HUES48 (cell line): Measurements from ENCODE around the gene COA7.

Source experiments
- H3K27ac ChIP-seq: one replicate; pipeline ENCODE4 v1.7.0; 2013; ENCODE audit warnings: low read depth, low read length, inconsistent platforms
- H3K27me3 ChIP-seq: 2 replicates; pipeline ENCODE4 v1.6.1; 2013; ENCODE audit warnings: mild to moderate bottlenecking, low read length; ENCODE audit not compliant: control insufficient read depth, insufficient read depth
- H3K36me3 ChIP-seq: 2 replicates; pipeline ENCODE4 v1.6.1; 2013; ENCODE audit warnings: low read length; ENCODE audit not compliant: control insufficient read depth, insufficient read depth
- H3K4me1 ChIP-seq: 2 replicates; pipeline ENCODE4 v1.6.1; 2013; ENCODE audit warnings: mild to moderate bottlenecking, low read length; ENCODE audit not compliant: control insufficient read depth, insufficient read depth
- H3K4me3 ChIP-seq: 2 replicates; pipeline ENCODE4 v1.5.1; 2013; ENCODE audit warnings: mild to moderate bottlenecking, low read depth, low read length
- H3K9ac ChIP-seq: 2 replicates; pipeline ENCODE4 v1.6.1; 2013; ENCODE audit warnings: mild to moderate bottlenecking, low read depth, low read length, moderate library complexity
- H3K9me3 ChIP-seq: 2 replicates; pipeline ENCODE4 v1.6.1; 2013; ENCODE audit warnings: low read length; ENCODE audit not compliant: control insufficient read depth, insufficient read depth

COA7 gene

DNA sequence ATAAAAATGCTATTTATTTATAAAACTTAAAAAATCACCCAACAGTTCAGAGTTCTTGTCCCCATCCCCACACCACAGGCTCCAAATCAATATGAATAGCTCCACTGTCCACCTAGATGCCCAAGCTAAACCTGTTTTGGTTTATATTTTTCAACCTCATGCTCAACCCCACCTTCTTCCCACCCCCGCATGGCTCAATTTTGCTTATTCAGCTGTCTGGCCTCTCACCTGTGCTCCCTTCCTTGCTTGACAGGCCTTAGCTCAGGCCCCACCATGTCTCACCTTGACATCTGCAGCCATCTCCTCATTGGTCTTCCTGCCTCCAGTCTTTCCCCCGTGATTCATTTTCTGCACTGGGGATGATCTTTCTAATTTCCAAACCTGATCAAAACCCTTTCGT is 17.8 kb downstream of the COA7 start:
- Histone ChIP-seq H3K27me3 (no peaks in the 10 kb centered on the region), H3K9ac (no peak overlapping the region), H3K36me3 (peaks cover 12% of the 10 kb centered on the region), H3K27ac (no peak overlapping the region), H3K4me3 (no peak overlapping the region), H3K4me1 (peaks cover 12% of the 10 kb centered on the region; the same call in 1 of the 2 replicates), H3K9me3 (no peaks in the 10 kb centered on the region)

DNA sequence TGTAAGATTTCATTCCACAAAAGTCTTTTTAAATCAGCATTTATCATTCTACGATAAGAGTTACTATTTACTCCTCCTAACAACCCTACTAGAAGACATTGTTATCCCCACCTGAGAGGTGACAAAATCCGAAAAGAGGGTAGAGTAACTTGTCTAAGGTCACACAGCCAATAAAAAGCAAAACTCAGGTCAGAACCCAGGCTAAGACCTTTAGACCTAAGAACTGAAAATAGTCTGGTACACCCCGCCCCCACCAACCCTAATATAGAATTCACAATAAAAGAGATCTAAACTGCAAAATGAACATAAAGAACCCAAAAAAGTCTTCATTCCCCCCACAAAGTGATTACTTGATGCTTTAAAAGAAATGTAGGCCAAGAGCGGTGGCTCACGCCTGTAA is 18.6 kb downstream of the COA7 start:
- Histone ChIP-seq H3K4me1 (peaks cover 20% of the 10 kb centered on the region; the same call in 1 of the 2 replicates), H3K9me3 (no peaks in the 10 kb centered on the region), H3K36me3 (peaks cover 3% of the 10 kb centered on the region; the same call in 1 of the 2 replicates), H3K9ac (no peak overlapping the region; the same call in 1 of the 2 replicates), H3K4me3 (no peak overlapping the region), H3K27ac (peak overlapping the region; percentile 51), H3K27me3 (no peaks in the 10 kb centered on the region)

DNA sequence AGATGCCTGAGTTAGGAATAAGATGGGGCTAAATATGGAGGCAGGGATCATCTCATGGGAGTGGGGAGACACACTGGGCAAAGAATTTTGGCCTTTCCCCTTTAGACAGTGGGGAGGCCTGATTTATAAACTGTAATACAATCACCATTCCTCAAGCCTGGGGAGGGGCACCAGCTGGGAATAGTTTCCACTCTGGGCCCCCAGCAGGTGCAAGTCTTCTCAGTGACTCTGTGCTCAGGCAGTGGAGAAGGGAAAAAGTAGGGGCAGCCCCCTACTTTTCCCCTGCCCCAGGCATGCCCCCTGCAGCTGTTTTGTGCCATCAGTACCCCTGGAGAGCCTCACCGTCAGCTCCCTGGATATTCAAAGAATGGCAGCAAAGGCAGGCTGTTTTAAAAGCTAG is 19.1 kb downstream of the COA7 start:
- Histone ChIP-seq H3K9ac (no peak overlapping the region; the same call in 1 of the 2 replicates), H3K4me3 (no peak overlapping the region), H3K36me3 (no peaks in the 10 kb centered on the region), H3K9me3 (no peaks in the 10 kb centered on the region), H3K4me1 (peaks cover 21% of the 10 kb centered on the region; the same call in 1 of the 2 replicates), H3K27ac (peak overlapping the region; percentile 51), H3K27me3 (no peaks in the 10 kb centered on the region)

DNA sequence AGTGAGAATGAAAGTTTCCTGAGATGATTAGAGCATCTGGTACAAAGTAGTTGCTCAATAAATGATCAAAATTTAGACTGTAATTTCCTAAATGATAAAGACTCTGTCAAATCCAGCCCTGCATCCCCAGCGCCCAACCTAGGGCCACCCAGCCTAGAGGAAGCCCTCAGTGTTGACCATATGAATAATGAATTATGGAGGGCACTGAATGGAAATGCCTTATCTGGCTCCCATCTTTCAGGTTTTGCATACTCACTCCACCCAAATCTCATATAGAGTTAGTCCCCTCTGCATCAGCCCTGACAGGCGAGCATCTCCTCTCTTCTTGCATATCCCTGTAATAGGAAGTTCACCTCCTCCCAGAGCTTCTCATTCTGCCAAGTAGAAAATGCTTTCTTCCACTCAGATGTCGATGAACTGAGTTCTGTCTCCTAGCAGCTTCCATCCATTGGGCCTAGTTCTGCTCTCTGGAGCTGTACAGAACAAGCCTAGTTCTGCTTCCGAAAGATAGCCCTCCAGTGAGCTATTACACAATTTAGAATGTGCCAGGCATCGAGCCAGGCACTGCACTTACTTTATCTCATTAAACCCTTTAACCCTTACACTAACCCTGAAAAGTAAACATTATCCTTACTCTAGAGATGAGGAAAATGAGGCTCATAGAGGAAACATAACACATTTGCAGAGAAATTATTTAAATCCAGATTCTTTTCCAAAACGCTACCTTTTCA is 20.9 kb downstream of the COA7 start:
- H3K27ac ChIP-seq, result no peak overlapping the region
- H3K9ac ChIP-seq, result no peak overlapping the region
- H3K4me1 ChIP-seq, result peaks cover 21% of the 10 kb centered on the region; the same call in 1 of the 2 replicates
- H3K36me3 ChIP-seq, result no peaks in the 10 kb centered on the region
- H3K27me3 ChIP-seq, result no peaks in the 10 kb centered on the region
- H3K9me3 ChIP-seq, result no peaks in the 10 kb centered on the region
- no peak overlapping the region for H3K4me3 ChIP-seq

DNA sequence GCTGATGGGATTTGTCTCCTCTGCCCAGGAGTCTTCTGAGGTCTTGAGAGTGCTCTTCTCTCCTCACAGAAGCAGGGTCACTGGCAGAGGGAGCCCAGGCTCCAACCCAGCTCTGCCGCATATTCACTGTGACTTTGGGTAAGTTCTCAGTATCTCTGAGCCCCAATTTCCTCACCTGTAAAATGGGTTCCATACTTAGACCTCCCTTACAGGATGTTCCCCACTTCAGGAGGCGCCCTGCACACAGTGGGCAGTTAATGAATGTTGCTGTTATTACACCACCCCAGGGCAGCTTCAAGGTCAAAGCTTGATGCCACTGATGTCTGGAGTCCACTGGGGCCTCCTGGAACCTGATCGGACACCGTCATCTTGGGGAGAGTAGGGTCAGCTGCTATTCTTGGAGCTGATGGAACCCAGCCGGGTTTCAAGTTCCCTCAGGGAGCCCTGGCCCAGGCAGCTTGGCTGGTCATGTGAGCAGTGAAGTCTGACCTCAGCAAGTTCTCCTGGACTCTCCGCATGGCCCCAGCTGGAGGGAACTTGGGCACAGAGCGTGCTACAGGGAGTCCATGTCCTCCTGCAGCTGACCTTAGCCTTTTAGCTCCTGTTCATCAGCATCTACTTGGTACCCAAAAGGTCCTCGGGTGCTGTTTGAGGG is 21.8 kb downstream of the COA7 start:
- Histone ChIP-seq H3K9ac (no peak overlapping the region), H3K27me3 (no peaks in the 10 kb centered on the region), H3K4me1 (peaks cover 21% of the 10 kb centered on the region; the same call in 1 of the 2 replicates), H3K9me3 (no peaks in the 10 kb centered on the region), H3K36me3 (no peaks in the 10 kb centered on the region), H3K4me3 (no peak overlapping the region), H3K27ac (no peak overlapping the region)

DNA sequence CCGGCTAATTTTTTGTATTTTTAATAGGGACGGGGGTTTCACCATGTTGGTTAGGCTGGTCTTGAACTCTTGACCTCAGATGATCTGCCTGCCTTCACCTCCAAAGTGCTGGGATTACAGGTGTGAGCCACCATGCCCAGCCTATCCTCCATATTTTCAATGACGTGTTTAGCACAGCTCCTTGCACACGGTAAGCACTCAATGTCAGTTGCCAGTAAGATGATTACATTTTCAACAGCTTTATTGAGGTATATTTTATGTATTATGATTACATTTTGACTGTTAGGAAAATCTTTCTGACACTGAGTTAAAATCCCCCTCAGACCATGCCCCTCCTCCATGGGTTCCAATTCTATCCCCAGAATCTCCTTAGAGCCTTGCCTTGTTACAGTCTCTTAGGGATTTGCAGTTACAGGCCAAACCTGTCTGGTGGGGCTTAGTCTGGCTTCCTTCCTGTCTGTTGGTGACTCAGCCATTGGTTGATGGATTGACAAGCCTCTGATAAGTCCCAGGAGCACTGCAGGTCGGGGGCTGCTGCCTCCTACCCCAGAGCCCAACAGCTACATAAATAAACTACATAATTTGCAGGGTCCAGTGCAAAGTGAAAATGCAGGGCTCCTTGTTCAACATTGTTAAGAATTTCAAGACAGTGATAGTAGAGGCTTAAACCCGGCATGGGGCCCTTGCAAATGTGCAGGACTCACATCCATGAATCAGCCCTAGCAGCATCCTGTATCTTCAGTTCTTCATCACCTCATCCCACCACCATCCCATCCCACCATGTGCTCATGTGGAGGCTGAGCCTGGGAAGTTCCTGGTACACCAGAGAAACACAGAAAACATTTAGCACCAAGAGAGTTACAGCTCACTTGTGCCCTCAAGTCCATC is 23.4 kb downstream of the COA7 start:
- Histone ChIP-seq H3K27me3 (no peaks in the 10 kb centered on the region), H3K36me3 (no peaks in the 10 kb centered on the region), H3K9me3 (no peaks in the 10 kb centered on the region), H3K4me1 (peaks cover 21% of the 10 kb centered on the region; the same call in 1 of the 2 replicates), H3K27ac (no peak overlapping the region), H3K4me3 (no peak overlapping the region), H3K9ac (no peak overlapping the region)

DNA sequence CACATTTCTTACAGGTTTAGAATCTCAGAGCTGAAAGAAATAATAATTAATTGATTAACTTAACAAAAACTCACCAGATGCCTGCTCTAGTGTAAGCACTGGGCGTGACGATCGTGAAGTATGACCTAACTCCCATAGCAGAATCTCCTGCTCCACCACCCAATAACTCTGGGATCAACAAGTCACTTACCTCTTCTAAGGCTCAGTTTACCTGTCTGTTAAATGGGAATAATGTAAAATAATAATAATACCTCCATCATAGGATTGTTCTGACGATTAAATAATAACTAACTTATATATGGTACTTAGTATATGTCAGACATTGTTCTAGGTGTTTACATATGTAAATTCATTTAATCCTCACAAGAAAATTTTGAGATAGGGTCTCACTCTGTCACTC is 24.6 kb downstream of the COA7 start:
- Histone ChIP-seq H3K9ac (no peak overlapping the region), H3K36me3 (no peaks in the 10 kb centered on the region), H3K4me1 (0 out of 2 replicates have a peak, but pooled peaks cover 9% of the 10 kb centered on the region), H3K27ac (no peak overlapping the region), H3K27me3 (no peaks in the 10 kb centered on the region), H3K4me3 (no peak overlapping the region), H3K9me3 (no peaks in the 10 kb centered on the region)

DNA sequence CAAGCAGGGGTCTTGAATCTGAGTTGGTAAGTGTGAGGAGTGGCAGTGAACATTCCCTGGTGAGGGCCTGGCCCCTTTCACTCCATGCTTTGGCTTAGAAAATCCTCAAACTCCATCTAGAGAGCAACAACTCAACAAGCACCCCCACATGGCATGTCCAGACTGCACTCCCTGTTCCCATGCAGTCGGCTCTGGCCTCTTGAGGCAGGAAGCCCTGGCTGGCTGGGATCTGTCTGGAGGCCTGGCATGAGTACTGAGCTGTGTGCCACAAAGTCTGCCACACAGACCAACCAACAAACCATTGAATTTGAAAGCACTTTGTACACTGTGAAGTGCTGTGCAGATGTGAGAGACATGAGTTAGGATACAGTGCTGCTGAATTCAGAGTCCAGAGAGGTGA is 25.2 kb downstream of the COA7 start:
- Histone ChIP-seq H3K9me3 (no peaks in the 10 kb centered on the region), H3K27ac (no peak overlapping the region), H3K4me1 (0 out of 2 replicates have a peak, but pooled peaks cover 8% of the 10 kb centered on the region), H3K36me3 (no peaks in the 10 kb centered on the region), H3K9ac (no peak overlapping the region), H3K4me3 (no peak overlapping the region), H3K27me3 (no peaks in the 10 kb centered on the region)

DNA sequence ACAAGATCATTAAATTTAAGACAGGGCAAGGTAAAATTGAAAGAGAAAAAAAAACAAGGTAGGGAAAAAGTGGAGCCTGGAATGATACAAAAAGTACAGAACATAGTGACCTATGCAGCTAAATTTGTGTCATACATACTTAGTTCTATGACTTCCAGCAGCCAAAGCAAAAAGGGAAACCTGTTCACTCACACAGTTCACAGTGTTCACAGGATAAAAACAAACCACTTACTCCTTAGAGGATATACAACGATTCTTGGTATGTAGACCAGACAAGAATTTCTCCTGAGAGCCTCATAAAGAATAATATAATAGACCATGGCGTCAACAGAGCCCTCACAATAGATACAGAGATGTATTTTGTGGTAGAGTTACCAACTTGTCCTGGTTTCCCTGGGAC is 27.5 kb downstream of the COA7 start:
- Histone ChIP-seq H3K36me3 (no peaks in the 10 kb centered on the region), H3K27ac (no peak overlapping the region), H3K4me1 (peaks cover 21% of the 10 kb centered on the region), H3K27me3 (no peaks in the 10 kb centered on the region), H3K9ac (no peak overlapping the region), H3K9me3 (no peaks in the 10 kb centered on the region), H3K4me3 (no peak overlapping the region)

DNA sequence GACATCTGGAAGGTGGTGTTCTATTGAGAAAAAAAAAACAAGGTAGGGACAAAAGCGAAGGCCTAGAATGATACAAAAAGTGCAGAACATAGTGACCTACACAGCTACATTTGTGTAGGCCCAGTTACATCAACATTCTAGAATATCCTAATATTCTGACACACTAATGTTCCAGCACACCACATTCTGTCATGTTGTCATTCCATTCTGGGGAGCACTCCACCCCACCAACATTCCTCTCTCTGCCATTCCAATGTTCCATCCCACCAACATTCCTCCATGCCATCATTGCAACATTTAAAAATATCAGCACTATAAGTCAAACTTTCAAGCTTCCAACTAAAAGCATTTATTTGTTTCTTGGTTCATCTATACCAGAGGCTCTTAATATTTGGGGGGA is 28.5 kb downstream of the COA7 start:
- Histone ChIP-seq H3K27ac (no peak overlapping the region), H3K27me3 (no peaks in the 10 kb centered on the region), H3K9ac (no peak overlapping the region), H3K4me1 (peaks cover 22% of the 10 kb centered on the region), H3K9me3 (no peaks in the 10 kb centered on the region), H3K4me3 (no peak overlapping the region), H3K36me3 (no peaks in the 10 kb centered on the region)
